ENCODE results near the gene DOCK10.
"Not testable (repeated sequence)": the region's sequence is repeated elsewhere in the genome, so short reads cannot be mapped to it uniquely, and the experiment has no call there.

DOCK10 gene

GRCh38 chr2:224973112-224974016 is 68.9 kb downstream of the DOCK10 start:
- DNase-seq, result no peak

DNA sequence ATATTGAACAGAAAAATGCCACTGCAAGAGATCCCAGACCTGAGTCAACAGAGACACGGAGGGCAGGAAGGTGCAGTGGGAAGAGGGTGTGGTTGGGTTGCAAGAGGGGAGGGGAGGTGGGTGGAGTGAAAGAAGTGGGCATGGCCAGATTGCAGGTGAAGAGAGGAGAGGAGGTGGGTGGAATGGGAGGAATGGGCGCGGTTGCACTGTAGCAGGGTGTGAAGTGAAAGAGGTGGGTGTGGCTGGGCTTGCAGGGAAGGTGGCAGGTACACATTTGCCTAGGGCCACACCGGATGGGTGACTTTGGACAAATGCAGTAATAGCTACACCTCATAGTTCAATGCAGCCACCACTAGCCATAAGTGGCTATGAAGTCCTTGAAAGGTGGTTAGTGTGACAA is 71.1 kb downstream of the DOCK10 start:
- peak; percentile 93 for DNase-seq

- DNase-seq, result no peak
These were observed 72.0 kb downstream of the DOCK10 start for GRCh38 chr2:224970311-224970710.

- DNase-seq, result no peak
These were observed 72.5 kb downstream of the DOCK10 start for GRCh38 chr2:224969633-224970260.

GRCh38 chr2:224969095-224969494 is 73.2 kb downstream of the DOCK10 start:
- DNase-seq, result no peak

- DNase-seq, result no peak
These were observed 74.2 kb downstream of the DOCK10 start for GRCh38 chr2:224968051-224968450.

DNA sequence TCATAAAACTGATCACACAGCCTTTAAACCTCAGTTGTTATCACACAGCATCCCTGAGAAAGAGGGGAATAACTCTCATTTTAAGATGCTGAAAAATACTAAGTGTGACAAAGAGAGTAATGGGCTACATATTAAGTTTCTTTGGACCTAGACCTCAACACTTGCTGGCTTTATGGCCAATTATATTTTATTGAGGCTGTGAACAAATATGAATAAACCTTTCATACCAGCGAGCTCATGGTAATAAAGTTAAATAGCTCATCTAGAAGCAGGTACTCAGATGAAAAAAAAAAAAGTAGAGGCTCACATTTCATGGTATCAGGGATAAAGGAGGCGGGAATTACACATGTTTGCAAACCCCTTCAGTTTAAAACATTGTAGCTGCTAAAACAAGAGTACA is 75.7 kb downstream of the DOCK10 start:
- DNase-seq, result peak; percentile 88

- no peak for DNase-seq
These were observed 82.7 kb downstream of the DOCK10 start for GRCh38 chr2:224959556-224959955.

DNA sequence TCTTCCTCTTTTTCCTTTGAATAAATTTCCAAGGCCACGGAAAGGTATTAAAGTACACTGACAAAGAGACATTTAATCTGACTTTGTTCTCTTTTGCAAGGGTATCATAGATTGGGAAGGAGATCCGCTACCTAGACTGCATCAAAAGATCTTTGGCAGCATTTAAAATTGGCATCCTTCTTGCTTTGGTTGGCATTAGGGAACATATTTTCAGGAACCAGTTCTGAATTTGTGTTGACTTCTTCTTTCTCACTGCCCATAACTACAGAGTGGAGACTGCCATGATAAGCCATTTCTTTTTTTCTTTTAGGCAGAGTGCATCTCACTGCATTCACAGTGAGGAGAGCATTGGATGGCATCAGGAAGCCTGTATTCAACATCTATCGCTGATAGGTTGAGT is 83.4 kb downstream of the DOCK10 start:
- no peak for DNase-seq

GRCh38 chr2:224958462-224958857 is 83.8 kb downstream of the DOCK10 start:
- DNase-seq, result no peak

DNA sequence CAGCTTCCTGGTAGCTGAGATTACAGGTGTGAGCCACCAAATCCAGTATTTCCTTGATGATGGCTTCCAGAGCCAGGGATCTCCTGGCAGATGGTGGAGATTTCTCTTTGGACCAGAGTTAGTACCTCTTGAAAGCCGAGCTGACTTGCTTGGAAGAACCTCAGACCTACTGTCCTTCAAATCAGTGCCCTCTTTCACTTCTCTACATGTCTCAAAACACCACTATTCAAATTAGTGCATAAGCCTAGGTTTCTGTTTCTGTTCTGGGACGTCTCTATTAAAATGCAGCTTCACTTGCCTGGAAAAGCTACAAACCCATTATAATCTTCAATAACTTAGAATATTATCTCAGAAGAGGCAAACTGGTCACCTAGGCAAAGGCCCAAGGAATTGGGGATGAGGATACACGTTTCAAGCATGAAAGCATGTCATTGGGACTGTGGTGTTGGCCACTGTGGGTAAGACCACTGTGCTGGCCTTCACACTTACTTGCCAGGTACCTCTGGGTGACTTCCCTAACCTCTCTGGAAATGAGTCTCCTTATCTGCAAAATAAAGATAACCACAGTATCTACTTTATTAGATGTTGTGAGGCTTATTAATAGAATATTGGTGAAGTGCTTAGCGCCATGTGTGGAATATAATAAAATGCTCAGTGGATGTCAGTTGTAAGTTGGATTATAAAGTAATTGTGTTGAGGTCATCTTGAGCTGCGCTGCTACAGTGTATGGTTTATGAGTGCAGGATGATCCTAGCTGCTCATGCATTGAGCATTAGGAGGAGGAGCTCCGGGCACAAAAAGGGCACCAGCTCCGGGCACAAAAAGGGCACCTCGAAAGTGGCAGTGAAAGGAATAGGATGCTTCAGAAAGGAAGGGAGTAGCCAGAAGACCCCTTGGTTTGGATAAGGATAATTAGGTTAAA is 84.5 kb downstream of the DOCK10 start:
- DNase-seq, result no peak

- DNase-seq, result no peak
These were observed 85.6 kb downstream of the DOCK10 start for GRCh38 chr2:224956706-224957105.

DNA sequence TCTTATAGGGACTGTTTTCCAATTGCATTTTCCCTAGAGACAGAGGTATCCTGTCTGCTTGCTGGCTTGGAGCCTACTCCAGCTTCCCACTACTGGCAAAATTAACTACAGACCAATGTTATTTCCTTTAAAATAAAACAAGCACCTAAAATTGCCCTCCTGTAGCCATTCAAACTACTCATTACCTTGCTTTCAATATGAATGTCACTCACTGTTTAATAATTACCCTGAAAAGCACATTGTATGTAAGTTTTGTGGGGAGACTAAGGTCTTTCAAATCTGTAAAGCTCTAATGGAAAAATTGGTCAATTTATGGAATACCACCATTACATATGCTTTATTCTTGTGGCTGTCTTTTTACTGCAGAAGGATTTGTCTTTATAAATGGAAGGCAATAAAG is 87.3 kb downstream of the DOCK10 start:
- DNase-seq, result peak; percentile 25

- peak; percentile 36 for DNase-seq
These were observed 89.2 kb downstream of the DOCK10 start for GRCh38 chr2:224952936-224953657.

DNA sequence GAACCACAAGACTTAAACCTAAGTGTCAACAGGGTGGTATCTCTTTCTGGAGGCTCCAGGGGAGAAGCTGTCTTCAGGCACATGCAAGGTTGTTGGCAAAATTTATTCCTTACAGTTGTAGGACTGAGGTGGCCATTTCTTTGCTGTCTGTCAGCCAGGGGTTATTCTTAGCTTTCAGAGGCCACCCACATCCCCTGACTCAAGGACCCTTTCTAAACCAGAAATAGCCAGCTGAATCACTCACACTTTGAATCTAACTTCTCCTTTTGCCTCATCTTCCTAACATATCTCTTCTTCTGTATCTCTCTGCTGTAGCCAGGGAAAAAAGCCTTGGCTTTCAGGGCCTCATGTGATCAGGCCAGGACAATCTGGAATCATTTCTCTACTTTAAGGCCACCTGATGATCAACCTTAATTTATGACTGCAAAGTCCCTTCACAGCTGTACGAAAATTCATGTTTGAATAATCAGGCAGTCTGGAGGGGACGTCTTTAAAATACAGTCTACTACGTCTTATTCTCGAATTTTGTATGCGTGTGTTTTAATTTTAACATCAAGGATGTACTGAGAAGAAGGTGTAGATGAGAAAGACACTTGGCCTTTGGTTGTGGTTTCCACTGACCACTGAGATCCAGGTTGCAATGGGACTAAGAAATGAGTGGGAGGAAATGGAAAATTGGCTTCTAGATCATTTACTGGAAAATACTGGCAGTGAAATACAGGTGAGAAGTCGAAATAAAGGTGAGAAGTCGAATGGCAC is 90.4 kb downstream of the DOCK10 start:
- DNase-seq, result no peak

DNA sequence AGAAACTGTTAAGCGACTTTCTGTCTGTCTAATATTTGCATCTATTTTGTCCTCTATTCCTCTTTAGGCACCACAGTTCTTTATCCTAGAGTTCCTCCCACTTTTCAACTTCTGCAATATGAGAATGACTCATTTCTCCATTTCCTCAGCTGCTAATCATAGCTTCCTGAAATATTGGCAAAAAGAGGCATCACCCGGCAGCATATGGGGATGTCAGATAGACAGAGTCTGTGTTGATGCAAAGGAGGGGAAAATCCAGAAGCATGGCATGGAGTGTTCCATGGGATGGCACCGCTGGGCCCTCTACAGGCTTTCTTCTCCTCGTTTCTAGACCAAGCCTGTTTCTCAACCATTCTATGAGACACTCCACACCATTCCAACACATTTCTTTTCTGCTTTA is 93.4 kb downstream of the DOCK10 start:
- DNase-seq, result no peak

GRCh38 chr2:224948005-224948404 is 94.3 kb downstream of the DOCK10 start:
- DNase-seq, result no peak

DNA sequence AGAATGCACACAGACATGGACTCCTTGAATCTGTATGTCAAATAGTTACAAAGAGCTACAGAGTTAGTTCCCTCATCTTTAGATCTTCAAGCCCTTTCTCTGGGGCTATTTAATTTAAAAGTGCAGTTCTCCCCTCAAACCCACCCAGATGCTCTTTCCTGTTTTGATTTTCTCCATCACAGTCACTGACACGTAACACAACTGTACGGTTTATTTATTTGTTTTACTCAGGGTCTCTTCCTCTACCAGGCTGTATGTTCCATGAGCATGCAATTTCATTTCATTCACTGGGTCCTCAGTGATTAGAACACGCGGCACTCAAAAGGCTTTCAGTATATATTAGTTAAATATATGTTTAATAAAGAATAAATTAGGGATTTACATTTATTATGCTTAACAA is 94.7 kb downstream of the DOCK10 start:
- DNase-seq, result no peak

DNA sequence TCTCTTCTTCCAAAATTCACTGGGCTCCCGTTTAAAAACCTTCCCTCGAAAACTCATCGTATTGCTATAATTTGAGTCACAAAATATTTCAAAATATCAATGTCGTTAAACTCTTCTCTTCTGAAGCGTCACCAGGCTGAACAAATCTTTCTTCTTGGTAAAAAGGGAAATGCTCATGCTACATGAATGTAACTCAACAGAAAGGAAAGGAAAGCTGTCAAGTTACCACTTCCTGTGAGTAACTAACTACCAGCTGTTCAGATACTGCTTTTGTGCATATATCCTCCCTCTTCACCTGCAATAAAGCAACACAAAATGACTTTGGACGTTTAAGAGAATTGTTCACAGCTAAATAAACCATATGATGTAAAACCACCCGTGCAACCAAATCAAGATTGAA is 95.4 kb downstream of the DOCK10 start:
- DNase-seq, result peak; percentile 59

DNA sequence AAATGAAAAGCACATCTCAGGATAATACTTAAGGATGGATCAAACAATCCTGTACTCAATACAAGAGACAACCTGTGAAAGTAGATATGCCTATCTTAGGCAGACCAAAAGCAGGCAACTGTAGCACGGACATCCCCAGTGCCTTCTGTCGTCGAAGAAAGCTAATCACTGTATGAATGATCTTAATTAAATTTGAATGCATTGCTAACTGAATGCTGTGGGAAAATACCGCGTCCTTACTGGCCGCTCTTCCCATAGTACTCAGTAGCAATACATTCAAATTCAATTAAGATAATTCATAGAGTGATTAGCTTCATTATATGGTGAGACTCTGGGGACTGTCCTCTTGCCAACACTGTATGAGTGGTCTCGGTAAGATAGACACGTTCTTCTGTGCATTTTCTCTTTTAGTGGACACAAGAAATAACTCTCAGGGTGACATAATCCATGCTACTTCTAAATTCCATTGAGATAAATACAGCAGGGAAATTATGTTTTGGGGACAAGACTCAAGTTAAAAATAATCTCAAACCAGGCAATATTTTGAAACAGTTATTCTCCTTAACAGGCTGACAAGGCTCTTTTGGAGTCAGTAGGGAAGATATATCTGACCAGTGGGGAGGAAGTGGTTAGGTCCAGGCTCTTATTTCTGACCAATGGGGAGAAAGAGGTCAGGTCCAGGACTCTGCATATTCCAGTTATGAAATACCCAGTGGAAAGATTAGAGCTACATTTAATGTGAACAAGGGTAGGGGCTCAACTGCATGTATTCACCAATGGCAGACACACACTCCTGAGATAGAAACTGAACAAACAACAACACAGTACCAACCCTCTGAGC is 97.3 kb downstream of the DOCK10 start:
- no peak for DNase-seq

- DNase-seq, result not testable (repeated sequence)
These were observed 98.6 kb downstream of the DOCK10 start for GRCh38 chr2:224943601-224944041.

Measured in DMS153 (cell line).